BJ (cell line): ENCODE data around the gene PTCD2. TPM values are rescaled to one million over a fixed set of nuclear protein-coding genes. Genes with fewer than 3 reads are reported as not detected.

Experiments used
- CTCF ChIA-PET: fragments of 350-600 bp; formaldehyde crosslinking; extraction: SDS; loops from one replicate; lab custom pipeline; 2021; ENCODE audit warnings: antibody characterized with exemption, inconsistent platforms; lab: Yijun Ruan, JAX
- POLR2A ChIA-PET: fragments of 300-600 bp; sonication (Branson Sonifier 250); formaldehyde crosslinking; extraction: SDS; loops from one replicate; lab custom pipeline; 2021; ENCODE audit warnings: antibody characterized with exemption; lab: Charles Lee
- DNase-seq: peaks from one replicate; pipeline ENCODE4 v3.0.0-alpha.2; 2011; ENCODE audit warnings: low read depth
- H3K27me3 ChIP-seq: 2 replicates; pipeline ENCODE4 v1.6.0; 2011; ENCODE audit warnings: low read length; ENCODE audit not compliant: control insufficient read depth, insufficient read depth
- H3K36me3 ChIP-seq: 2 replicates; pipeline ENCODE4 v1.5.1; 2011; ENCODE audit warnings: low read length; ENCODE audit not compliant: control insufficient read depth, insufficient read depth
- H3K4me3 ChIP-seq: 2 replicates; pipeline ENCODE4 v1.5.1; 2011; ENCODE audit warnings: low read depth, mild to moderate bottlenecking, control low read depth, low read length
- polyA plus RNA-seq: library from polyadenylated mRNA; depleted of rRNA; stranded (reverse); fragments of >200 nt; gene quantifications from 2 replicates; pipeline ENCODE4 v1.2.3, GENCODE V29; 2011
- TF ChIP-seq, protein P1 (sequence below): IDR thresholded peaks from 2 replicates; pipeline ENCODE4 v1.5.1; 2011; ENCODE audit warnings: low read depth, mild to moderate bottlenecking, control low read depth, inconsistent platforms, low read length, moderate library complexity; ENCODE audit not compliant: insufficient read depth

PTCD2 gene
- polyA plus RNA-seq, 1 experiment: 7.7 TPM

GRCh38 chr5:72388646-72389045 is 68.5 kb downstream of the PTCD2 start:
- Histone ChIP-seq H3K4me3 (no peak overlapping the region), H3K36me3 (no peaks in the 10 kb centered on the region), H3K27me3 (no peaks in the 10 kb centered on the region)
- no peak for DNase-seq
- ChIA-PET CTCF (interaction anchor here (1.0 kb wide), 1 partner anchor 10 kb away, joined by 3 read pairs; no protein-coding TSS in a partner anchor), POLR2A (no interaction called here)
- TF ChIP-seq, protein P1, sequence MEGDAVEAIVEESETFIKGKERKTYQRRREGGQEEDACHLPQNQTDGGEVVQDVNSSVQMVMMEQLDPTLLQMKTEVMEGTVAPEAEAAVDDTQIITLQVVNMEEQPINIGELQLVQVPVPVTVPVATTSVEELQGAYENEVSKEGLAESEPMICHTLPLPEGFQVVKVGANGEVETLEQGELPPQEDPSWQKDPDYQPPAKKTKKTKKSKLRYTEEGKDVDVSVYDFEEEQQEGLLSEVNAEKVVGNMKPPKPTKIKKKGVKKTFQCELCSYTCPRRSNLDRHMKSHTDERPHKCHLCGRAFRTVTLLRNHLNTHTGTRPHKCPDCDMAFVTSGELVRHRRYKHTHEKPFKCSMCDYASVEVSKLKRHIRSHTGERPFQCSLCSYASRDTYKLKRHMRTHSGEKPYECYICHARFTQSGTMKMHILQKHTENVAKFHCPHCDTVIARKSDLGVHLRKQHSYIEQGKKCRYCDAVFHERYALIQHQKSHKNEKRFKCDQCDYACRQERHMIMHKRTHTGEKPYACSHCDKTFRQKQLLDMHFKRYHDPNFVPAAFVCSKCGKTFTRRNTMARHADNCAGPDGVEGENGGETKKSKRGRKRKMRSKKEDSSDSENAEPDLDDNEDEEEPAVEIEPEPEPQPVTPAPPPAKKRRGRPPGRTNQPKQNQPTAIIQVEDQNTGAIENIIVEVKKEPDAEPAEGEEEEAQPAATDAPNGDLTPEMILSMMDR: no peak

DNA sequence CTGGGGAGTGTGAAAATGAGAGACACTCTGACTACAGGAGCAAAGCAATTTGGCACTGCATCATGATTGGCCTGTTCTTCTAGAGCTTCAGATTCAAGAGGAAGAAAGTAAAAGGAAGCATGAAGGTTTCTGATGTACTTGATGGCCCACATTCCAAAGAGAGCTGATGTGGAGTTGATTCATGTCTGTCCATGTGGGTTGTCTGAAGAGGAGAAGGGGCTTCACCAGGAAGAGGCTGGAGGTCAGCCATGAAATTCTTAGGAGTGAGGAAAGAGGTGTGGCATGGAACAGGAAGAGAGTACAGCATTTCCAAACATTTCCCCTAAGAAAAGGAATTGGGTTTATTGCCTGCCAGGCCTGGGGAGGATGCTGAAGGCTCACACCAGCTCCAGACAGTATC is 70.7 kb downstream of the PTCD2 start:
- Histone ChIP-seq H3K36me3 (no peaks in the 10 kb centered on the region), H3K4me3 (no peak overlapping the region), H3K27me3 (no peaks in the 10 kb centered on the region)
- CTCF ChIA-PET: interaction anchor here (0.7 to 2.3 kb wide), 4 partner anchors 11 to 25 kb away, joined by 3 to 11 read pairs (median 6); no protein-coding TSS in a partner anchor
- TF ChIP-seq, protein P1: no peak
- no peak for DNase-seq
- POLR2A ChIA-PET: interaction anchor here (0.6 kb wide), 1 partner anchor 25 kb away, joined by 3 read pairs; no protein-coding TSS in a partner anchor

DNA sequence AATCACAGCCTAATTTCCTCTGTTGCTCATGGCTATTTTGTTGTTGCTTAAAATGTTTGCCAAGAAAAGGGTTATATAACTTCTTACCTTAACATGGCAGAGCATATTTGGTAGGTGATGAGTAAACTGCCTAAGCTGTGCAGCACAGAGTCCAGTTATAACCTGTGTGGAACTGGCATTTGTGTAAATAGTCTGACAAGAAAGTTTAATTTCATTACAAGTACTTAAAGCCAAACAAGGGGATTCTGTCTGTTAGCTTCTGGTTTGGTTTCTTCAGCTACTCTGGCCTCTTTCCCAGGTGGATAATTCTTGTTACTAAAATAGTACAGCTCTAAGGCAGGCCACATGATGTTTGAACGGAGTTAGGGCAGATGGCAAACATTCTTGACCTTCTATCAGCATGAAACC is 72.2 kb downstream of the PTCD2 start:
- POLR2A ChIA-PET: interaction anchor here (1.0 kb wide), 1 partner anchor 8 kb away, joined by 3 read pairs; no protein-coding TSS in a partner anchor
- TF ChIP-seq, protein P1: no peak
- DNase-seq: no peak
- no peaks in the 10 kb centered on the region for H3K27me3 ChIP-seq
- no peaks in the 10 kb centered on the region for H3K36me3 ChIP-seq
- CTCF ChIA-PET: interaction anchor here (1.0 to 2.3 kb wide), 3 partner anchors 20 to 201 kb away, joined by 3 to 9 read pairs (median 5); no protein-coding TSS in a partner anchor
- H3K4me3 ChIP-seq: no peak overlapping the region

- ChIA-PET CTCF (interaction anchor here (1.2 to 2.3 kb wide), 2 partner anchors 20 to 27 kb away, joined by 5 to 9 read pairs; no protein-coding TSS in a partner anchor), POLR2A (interaction anchor here (1.0 kb wide), 1 partner anchor 9 kb away, joined by 3 read pairs; no protein-coding TSS in a partner anchor)
- no peaks in the 10 kb centered on the region for H3K27me3 ChIP-seq
- TF ChIP-seq, protein P1: no peak
- no peak for DNase-seq
- no peak overlapping the region for H3K4me3 ChIP-seq
- no peaks in the 10 kb centered on the region for H3K36me3 ChIP-seq
Observed at GRCh38 chr5:72393052-72393451, 72.9 kb downstream of the PTCD2 start.

- H3K4me3 ChIP-seq: no peak overlapping the region
- POLR2A ChIA-PET: no interaction called here
- CTCF ChIA-PET: interaction anchor here (1.0 to 1.8 kb wide), 5 partner anchors 11 to 216 kb away, joined by 3 to 4 read pairs (median 3); no protein-coding TSS in a partner anchor
- H3K27me3 ChIP-seq: no peaks in the 10 kb centered on the region
- TF ChIP-seq, protein P1: peak; percentile 37
- no peak for DNase-seq
- H3K36me3 ChIP-seq: no peaks in the 10 kb centered on the region
Observed at GRCh38 chr5:72394688-72395087, 74.5 kb downstream of the PTCD2 start.
